Limb (tissue), 2 donors: ENCODE results near the gene TPT1.
"Not testable (repeated sequence)": the region's sequence is repeated elsewhere in the genome, so short reads cannot be mapped to it uniquely, and the experiment has no call there.

Experiments used
- DNase-seq, 2 donors: peaks; one replicate each; pipeline ENCODE4 v3.0.0-alpha.2; 2016; ENCODE audit errors: extremely low spot score in 2 of 2

The TPT1 gene

DNA sequence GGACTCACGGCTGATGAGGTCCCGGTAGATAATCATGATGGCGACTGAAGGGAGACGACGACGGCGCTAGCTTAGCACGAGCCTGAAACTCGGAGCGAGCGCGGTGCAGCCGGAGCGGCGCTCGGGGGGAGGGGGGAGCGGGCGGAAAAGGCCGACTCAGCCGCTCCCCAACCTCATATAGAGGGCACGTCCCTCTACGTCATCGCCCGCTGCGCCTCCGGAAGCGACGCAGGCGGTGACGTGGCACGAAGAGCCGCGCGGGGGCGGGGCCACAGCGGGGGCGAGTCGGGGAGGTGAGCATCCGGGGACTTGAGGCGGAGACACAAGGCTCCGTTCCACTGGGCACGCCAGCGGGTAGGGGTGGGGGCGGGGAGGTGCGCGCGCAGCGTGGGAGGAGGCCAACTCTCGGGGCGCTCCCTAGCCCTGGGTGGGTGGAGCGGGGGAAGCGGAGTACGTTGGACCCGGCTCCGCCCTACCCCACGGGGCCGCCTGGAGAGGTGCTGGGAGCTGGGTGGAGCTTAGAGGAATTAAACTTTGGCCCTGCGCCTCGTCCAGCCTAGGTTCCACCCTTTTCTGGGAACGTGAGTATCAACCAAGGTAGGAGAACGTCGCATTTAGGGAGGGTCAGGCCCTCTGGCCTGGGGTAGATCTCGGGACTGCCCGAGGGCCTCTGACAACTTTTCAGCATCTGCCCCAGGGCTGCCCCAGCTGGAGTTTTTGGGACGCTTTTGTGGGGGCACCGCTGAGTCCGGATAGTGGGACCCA lies at the start of gene TPT1:
TPT1 (minus strand) TSS at position 150 of the 765 bp plus-strand sequence; CDS start at position 36, 114 bp downstream.
- DNase-seq: peak; percentile 97 to 100

DNA sequence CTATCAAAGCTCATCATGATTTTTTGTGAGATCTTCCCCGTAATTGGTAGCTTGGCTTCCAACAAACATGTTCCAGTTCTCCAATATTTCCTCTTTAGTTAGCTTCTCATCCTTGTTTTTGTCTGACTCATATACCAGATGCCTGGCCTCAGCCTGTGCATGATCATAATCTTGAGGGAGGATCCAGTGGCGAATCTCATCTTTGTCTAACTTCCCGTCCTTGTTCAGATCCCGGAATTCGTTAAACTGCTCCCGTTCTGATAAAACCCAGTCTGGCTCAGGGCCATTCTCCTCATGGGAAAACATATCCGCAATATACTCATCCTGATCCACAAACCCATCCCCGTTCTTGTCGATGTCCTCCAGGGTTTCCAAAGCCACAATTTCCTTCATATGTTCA lies 49.4 kb upstream of the TPT1 start:
- not testable (repeated sequence) for DNase-seq

DNA sequence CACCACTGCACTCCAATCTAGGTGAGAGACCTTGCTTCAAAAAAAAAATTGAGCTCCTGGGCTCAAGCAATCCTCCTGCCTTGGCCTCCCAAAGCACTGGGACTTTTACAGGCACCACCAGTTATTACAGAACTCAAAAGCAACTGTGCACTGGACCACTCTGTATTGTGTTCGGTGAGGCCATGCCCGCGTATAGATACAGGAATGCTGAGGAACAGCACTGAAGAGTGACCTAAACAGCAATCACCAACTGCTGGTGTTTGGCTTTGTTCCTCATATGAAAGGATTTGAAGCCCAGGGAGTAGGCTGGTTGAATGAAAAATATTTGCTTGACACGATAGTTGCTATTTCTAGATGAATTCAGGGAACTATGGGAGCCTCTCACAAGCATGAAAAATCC lies 47.7 kb upstream of the TPT1 start:
- DNase-seq: no peak

DNA sequence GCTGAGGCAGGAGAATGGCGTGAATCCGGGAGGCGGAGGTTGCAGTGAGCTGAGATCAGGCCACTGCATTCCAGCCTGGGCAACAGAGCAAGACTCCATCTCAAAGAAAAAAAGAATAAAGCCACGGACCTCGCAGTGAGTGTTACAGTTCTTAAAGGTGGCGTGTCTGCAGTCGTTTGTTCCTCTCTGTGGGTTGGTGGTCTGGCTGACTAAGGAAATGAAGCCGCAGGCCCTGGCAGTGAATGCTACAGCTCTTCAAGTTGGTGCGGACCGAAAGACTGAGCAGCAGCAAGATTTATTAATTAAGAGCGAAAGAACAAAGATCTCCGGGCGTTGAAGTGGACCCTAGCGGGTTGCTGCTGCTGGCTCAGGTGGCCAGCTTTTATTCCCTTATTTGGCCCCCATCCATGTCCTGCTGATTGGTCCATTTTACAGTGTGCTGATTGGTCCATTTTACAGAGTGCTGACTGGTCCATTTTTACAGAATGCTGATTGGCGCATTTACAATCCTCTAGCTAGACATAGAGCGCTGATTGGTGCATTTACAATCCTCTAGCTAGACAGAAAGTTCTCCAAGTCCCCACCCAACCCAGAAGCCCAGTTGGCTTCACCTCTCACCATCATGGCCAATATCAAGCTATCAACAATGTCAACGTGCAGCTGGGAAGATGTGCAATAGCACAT lies 46.1 kb upstream of the TPT1 start:
- DNase-seq: not testable (repeated sequence)

DNA sequence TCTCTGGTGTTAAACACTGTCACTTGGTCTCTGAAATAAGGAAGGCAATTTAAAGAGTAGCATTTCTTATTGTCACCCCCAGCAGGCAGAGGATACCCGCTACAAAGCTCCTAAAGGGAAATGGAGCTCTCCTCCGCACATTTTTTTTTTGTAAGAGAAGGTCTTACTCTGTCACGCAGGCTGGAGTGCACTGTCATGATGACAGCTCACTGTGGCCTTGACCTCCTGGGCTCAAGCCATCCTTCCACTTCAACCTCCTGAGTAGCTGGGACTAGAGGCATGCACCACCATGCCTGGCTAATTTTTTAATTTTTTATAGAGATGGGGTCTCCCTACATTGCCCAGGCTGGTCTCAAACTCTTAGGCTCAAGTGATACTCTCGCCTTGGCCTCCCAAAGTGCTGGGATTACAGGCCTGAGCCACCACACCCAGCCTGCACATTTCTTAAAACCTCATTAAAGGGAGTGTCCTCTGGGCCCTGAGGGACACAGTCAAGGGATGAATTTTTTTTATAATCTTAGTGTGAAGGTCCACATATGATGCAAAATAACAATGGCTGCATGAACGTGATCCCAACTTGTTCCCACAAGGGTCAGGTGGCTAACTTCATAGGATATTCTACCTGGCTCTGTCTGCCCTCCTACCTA lies 45.0 kb upstream of the TPT1 start:
- DNase-seq: no peak

DNA sequence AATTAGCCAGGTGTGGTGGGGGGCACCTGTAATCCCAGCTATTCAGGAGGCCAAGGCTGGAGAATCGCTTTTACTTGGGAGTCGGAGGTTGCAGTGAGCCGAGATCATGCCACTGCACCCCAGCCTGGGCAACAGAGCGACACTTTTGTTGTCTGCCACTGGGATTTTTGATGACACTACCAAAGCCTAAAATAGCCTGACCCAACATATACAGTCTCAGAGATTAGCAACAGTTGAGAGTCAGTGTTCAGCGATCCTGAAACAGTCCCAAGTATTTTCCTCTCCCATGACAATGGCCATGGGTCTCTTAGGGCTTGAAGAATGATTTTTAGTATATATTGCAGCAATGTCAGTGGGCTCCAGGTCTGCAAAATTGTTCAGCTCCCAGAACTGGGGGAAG lies 44.3 kb upstream of the TPT1 start:
- DNase-seq: no peak

DNA sequence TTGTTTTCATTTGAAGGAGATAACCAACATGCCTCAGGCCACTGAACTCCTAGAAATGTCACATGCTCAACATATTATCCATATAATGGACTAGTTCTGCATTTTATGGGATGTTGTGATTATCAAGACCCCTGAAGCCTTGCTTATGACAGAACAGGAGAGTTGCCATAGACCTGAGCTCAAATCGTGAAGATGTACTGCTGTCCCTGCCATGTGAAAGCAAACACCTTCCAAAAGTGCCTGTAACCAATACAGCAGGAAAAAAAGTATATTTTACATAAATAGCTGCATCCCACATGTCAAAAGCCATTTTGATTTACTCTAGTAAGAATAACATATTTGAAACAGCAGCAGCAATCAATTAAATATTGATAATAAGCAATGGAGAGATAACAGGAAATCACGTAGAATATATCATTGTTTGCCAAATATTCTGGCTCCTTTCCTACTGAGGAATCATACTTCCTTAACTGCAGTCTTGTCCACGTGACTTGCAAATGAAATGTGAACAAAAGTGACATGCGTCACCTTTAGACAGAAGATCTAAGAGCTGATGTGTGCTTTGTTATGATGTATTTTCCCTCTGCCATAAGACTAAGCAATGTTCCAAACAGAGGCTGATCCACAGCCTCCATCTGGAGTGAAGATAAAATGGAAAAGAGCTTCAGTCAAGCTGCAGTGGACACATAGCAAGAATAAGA lies 43.6 kb upstream of the TPT1 start:
- no peak for DNase-seq

DNA sequence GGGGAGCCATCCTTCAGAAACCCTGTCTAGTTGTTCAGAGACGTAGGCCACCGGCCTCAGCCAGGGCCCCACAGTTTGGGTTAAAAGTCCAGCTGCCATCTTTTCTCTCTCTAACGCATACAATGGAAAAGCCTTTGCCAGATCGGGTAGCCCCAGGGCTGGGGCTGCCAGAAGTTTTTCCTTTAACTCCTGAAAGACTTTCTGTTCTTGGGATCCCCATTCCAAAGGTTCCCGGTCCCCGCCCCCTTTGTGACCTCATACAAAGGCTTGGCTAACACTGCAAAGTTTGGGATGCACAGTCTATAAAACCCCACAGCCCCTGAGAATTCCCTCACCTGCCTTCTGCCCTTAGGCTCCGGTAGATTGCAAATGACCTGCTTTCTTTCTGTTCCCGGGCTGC lies 41.8 kb upstream of the TPT1 start:
- DNase-seq: not testable (repeated sequence)

DNA sequence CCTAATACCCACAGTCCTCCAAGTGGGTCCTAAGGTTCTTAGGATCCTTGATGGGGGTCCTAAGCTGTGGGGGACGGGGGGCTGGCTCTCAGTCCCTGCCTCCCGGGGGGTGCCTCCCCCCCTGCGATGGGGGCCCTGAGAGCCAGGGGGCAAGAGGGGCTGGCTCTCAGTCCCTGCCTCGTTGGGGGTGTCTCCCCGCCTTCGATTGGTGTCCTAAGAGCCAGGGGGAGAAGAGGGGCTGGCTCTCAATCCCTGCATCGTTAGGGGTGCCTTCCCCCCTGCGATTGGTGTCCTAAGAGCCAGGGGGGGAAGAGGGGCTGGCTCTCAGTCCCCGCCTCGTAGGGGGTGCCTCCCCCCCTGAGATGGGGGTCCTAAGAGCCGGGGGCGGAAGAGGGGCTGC lies 40.2 kb upstream of the TPT1 start:
- DNase-seq: no peak

DNA sequence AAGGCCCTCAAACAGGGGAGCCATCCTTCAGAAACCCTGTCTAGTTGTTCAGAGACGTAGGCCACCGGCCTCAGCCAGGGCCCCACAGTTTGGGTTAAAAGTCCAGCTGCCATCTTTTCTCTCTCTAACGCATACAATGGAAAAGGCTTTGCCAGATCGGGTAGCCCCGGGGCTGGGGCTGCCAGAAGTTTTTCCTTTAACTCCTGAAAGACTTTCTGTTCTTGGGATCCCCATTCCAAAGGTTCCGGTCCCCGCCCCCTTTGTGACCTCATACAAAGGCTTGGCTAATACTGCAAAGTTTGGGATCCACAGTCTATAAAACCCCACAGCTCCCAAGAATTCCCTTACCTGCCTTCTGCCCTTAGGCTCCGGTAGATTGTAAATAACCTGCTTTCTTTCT lies 39.7 kb upstream of the TPT1 start:
- not testable (repeated sequence) for DNase-seq

DNA sequence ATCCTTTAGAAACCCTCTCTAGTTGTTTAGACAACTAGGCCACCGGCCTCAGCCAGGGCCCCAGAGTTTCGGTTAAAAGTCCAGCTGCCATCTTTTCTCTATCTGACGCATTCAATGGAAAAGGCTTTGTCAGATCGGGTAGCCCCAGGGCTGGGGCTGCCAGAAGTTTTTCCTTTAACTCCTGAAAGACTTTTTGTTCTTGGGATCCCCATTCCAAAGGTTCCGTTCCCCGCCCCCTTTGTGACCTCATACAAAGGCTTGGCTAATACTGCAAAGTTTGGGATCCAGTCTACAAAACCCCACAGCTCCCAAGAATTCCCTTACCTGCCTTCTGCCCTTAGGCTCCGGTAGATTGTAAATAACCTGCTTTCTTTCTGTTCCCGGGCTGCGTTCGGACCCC lies 38.5 kb upstream of the TPT1 start:
- DNase-seq: not testable (repeated sequence)

DNA sequence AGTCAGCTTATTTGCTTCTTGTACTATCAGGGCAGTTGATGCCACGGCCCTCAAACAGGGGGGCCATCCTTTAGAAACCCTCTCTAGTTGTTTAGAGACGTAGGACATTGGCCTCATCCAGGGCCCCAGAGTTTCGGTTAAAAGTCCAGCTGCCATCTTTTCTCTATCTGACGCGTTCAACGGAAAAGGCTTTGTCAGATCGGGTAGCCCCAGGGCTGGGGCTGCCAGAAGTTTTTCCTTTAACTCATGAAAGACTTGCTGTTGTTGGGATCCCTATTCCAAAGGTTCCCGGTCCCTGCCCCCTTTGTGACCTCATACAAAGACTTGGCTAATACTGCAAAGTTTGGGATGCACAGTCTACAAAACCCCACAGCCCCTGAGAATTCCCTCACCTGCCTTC lies 37.8 kb upstream of the TPT1 start:
- not testable (repeated sequence) for DNase-seq

DNA sequence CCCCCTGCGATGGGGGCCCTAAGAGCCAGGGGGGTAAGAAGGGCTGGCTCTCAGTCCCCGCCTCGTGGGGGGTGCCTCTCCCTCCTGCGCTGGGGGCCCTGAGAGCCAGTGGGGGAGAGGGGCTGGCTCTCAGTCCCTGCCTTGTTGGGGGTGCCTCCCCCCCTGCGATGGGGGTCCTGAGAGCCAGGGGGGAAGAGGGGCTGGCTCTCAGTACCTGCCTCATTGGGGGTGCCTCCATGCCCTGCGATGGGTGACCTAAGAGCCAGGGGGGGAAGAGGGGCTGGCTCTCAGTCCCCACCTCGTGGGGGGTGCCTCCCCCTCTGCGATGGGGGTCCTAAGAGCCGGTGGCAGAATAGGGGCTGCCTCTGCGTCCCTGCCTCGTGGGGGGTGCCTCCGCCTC lies 36.3 kb upstream of the TPT1 start:
- not testable (repeated sequence) for DNase-seq

DNA sequence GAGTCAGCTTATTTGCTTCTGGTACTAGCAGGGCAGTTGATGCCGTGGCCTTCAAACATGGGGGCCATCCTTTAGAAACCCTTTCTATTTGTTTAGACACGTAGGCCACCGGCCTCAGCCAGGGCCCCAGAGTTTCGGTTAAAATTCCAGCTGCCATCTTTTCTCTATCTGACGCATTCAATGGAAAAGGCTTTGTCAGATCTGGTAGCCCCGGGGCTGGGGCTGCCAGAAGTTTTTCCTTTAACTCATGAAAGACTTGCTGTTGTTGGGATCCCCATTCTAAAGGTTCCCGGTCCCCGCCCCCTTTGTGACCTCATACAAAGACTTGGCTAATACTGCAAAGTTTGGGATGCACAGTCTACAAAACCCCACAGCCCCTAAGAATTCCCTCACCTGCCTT lies 35.7 kb upstream of the TPT1 start:
- not testable (repeated sequence) for DNase-seq

DNA sequence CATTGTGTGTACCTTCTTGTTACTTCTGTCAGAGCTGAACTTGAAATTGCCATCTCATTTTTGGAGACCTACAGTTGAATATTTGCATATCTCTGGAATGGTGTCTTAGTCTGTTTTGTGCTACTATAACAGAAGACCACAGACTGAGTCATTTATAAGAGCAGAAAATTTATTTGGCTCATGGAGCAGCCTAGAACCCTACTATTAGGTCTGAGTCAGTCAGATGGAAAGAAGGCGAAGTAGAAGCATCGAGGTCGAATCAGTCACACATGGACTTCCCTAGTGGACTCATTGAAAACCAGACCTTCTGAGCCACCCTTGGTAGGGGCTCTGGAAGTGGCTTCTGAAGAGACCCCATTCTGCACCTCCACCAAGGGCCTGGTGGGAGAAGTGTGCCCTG lies 33.9 kb upstream of the TPT1 start:
- no peak for DNase-seq

DNA sequence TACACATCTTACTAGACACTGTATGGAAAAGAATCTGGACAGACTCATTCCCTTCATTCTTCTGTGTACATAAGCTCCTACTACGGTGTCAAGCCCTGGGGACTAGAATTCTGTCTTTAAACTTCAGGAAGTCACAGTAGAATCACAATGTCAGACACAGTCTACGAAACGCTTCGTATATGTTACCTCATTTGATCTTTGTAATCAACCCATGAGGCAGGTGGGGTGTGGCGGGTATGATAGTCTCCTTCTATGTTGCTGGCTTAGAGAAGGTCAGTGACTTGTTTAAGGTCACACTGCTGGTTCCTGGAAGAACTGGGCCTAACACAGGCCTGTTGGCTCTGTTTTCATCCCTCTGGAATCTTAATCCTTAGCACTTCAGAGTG lies 32.2 kb upstream of the TPT1 start:
- no peak for DNase-seq

DNA sequence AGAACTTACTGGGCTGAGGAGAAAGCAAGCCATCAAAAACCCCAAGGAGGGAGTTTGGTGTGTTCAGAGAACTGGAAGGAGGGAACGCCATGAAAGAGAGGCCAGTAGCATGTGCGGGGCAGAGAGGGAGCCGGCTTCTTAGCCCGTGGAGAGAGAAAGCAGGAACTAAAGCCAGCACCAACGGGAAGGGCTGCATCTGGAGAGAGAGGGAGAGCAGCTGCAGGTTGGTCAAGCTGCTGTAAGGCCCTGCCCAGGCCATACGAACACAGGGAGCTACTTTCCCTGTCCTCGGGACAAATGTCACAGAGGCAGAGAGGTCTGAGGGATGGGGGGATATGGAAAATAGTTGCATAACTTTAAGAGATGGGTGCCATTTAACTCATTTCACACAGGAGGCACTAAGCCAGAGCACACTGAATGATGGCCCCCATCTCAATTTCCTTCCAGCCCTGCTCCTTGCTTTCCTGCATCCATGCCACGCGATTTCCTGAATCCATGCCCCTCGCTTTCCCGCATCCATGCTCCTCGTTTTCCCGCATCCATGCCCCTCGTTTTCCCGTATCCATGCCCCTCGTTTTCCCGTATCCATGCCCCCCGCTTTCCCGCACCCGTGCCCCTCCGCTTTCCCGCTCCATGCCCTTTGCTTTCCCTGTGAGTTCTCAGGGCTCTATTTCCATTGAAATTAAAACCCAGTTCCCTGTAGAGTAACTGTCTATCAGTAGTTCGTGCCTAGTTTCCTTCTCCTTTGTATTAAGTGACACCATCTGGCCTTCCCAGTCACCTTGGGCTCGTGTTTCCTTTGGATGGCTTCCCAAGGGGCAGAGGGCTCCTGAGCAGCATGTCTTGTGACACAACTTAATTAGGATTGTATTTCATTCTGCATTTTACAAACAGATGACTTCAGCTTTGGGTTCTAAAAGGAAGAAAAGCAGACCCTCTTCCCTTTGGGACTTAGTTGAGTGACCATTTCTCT lies 31.5 kb upstream of the TPT1 start:
- no peak for DNase-seq

DNA sequence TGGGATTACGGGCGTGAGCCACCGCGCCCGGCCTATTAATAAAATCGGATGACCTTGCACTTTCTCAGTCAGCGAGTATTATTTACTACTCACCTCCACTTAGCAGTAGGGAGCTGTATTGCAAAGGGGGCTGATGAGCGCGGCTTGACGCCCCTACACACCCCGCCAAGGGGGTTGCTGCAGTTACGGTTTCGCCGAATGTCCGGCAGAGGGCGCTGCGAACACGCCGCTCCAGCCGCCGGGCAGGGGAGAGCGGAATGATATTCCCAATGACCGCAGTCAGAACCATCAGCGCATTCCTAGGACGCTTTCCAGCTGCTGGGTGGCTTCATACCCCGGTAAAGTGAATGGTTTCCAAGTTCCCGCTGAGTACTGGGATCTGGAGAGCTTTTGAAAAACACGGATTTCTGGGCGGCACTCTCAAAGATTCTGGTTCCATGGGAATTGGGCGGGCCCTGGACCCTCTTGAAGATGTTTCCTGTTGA lies 30.0 kb upstream of the TPT1 start:
- DNase-seq: peak; percentile 84 to 85

DNA sequence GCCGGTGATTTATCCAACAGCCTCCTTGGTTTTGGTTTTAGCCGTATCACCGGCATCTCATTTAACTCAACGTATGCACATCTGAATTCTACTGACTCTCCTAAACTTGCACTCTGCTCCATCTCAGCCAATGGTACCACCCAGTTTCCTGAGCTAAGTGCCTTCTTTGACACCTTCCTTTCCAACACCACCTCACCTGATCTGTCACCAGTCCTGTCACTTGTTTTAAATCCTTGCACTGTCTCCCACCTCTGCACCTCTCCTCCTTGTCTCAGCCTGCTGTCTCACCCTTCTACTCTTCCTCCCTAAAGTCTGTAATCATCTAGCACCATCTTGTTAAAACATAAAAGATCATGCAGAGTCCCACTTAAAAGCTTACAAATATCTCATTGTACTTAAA lies 28.1 kb upstream of the TPT1 start:
- DNase-seq: no peak

DNA sequence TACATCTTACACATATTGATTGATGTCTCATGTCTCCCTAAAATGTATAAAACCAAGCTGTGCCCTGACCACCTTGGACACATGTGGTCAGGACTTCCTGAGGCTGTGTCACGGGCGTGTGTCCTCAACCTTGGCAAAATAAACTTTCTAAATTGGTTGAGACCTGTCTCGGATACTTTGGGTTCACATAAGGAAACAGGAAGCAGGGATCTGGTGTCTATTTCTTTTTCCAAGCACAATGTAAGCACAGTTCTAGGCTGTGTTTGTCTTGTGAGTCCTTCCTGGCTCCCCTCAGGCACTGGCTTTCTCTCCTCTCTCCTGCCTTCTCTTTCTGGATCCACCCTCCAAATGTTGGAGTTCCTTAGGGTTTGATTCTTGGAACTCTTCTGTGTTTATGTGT lies 27.6 kb upstream of the TPT1 start:
- DNase-seq: no peak

DNA sequence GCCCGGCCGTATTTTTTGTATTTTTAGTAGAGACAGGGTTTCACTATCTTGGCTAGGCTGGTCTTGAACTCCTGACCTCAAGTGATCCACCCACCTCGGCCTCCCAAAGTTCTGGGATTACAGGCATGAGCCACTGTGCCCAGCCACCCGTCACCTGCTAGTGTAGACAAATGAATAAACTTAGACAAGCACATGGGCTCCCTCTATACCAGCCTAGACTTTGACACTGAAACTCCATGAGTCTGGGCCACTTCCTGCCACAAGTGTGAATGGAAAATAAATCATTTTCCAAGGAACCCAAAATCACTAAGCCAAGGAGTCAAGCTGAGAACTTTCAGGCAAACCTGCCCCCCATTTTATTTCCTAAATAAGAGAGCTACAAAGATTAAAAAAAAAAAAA lies 27.0 kb upstream of the TPT1 start:
- no peak for DNase-seq
